ENCODE data around the gene PYGL. TPM values are rescaled to one million over a fixed set of nuclear protein-coding genes. Genes with fewer than 3 reads are reported as not detected.

PYGL gene
- 10 to 100 TPM; 17.8 to 24.8 (median 22.4) TPM for total RNA-seq

DNA sequence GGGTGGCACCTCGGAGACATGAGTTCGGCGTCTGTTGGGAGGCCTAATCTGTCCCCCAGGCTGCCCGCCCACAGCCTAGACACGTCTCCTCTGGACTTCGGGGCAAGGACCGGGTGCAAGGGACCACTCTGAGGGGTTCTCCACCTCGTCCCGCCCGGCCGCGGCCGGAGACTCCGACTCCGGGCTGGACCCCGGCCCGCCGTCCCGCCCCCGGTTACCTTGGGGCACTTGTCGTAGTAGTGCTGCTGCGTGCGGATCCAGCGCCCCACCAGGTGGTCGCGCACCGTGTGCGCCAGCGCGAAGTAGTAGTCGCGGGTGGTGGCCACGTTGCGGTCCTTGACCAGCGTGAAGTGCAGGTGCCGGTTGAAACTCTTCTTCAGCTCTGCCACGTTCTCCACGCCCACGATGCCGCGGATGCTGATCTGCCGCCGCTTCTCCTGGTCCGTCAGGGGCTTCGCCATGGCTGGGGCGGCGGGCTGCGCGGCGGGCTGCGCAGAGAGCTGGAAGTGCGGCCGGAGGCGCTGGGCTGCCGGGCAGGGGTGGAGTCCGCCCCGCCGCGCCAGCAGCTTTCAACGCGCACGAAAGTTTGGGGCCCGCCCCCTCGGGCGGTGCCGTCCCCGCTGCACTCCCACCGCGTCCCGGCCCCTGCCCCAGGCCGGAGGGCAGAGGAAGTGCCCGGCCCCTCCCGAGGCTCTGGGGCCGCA is at the start of gene PYGL:
PYGL (minus strand) TSS at position 541 of the 704 bp plus-strand sequence; CDS start at position 461, 80 bp downstream.
- Histone ChIP-seq H3K4me1 (no peaks in the 10 kb centered on the region), H3K27me3 (no peaks in the 10 kb centered on the region), H3K36me3 (no peaks in the 10 kb centered on the region), H3K9me3 (no peaks in the 10 kb centered on the region), H3K27ac (peak within 1 kb of the TSS in 2 of 3 donors; percentile 72 to 74), H3K4me3 (replicated peaks in 1 of 3) (peak within 1 kb of the TSS; percentile 64 to 88 (median 71))
- WGBS, 2 donors: 0 to 3% methylated on average over 4 to 15 of the region's 74 CpGs
- intact Hi-C loops (cut with DNase I): no loop called here
- DNase-seq: peak; percentile 70 to 73
- TF ChIP-seq POLR2A (IDR thresholded peaks at IDR 0.05): peak in 1 of 2 donors; percentile 84
- TF ChIP-seq, protein P1, sequence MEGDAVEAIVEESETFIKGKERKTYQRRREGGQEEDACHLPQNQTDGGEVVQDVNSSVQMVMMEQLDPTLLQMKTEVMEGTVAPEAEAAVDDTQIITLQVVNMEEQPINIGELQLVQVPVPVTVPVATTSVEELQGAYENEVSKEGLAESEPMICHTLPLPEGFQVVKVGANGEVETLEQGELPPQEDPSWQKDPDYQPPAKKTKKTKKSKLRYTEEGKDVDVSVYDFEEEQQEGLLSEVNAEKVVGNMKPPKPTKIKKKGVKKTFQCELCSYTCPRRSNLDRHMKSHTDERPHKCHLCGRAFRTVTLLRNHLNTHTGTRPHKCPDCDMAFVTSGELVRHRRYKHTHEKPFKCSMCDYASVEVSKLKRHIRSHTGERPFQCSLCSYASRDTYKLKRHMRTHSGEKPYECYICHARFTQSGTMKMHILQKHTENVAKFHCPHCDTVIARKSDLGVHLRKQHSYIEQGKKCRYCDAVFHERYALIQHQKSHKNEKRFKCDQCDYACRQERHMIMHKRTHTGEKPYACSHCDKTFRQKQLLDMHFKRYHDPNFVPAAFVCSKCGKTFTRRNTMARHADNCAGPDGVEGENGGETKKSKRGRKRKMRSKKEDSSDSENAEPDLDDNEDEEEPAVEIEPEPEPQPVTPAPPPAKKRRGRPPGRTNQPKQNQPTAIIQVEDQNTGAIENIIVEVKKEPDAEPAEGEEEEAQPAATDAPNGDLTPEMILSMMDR (IDR thresholded peaks at IDR 0.05): no peak

DNA sequence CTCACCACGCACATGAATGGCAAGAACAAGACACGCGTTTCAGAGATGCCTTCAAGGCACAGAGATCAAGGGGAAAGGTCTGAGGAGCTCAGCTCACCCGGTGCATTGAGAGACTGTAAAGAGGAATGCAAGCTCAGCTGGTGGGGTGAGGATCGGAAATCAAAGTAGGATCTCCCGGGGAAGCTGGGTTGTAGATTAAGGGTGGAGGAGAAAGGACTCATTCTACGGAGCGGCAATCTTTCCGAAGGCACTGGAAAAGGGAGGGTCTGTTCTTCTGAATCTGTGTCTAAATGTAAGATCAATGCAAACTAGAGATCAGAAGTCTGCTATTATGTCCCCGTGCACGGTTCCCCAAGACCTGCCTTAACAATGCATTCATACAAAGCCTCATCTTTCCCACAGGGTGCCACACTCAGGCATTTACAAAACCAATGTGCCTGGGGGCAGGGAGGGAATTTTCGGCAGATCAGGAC is 41.6 kb upstream of the PYGL start:
- intact Hi-C loops (cut with DNase I): no loop called here
- H3K36me3 ChIP-seq: no peaks in the 10 kb centered on the region
- 59% methylated on average over 12 of the region's 12 CpGs for WGBS, 2 donors

DNA sequence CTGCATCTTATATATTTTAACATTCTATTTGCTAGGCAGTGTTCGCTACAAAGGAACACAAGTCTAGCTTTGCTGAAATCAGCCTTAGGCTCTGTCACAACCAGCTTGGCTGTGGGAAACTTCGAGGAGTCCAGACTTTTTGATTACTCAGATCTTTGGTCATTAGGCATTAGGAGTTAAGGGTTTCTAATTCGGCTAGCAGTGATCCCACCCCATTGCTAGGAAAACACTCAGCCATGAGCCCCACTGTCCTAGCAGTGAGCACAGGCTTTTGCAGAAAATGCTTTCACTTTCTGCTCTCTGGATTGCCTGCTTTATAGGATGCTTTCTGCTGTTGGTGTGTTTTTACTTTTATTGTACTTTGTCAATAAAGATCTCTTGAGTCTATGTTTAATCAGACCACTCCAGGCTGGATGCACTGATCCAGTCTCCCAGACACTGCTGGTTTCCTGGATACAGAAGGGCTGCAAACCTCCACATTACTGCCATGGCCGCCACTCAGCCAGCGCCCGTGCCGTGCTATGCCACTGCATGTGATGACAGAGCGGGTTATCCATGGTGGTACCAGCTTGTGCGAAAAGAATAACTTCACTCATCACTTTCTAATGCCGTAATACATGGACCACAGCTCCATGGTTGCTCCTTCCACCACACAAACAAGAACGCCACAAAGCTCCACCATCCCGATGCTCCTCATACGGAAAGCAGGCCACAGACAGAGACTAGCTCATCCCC is 41.0 kb upstream of the PYGL start:
- no peaks in the 10 kb centered on the region for H3K27me3 ChIP-seq
- no peak overlapping the region for H3K27ac ChIP-seq
- no peaks in the 10 kb centered on the region for H3K9me3 ChIP-seq
- 87% methylated on average over 13 of the region's 13 CpGs for WGBS, 2 donors
- intact Hi-C loops (cut with DNase I): no loop called here
- TF ChIP-seq, protein P1 (IDR thresholded peaks at IDR 0.05): no peak
- no peak for TF ChIP-seq POLR2A (IDR thresholded peaks at IDR 0.05)
- no peaks in the 10 kb centered on the region for H3K4me1 ChIP-seq
- H3K36me3 ChIP-seq: no peaks in the 10 kb centered on the region
- no peak overlapping the region for H3K4me3 ChIP-seq (replicated peaks in 1 of 3)
- no peak for DNase-seq

More for the DNA sequence above, 41.6 kb upstream of the PYGL start:
- no peak overlapping the region for H3K4me3 ChIP-seq (replicated peaks in 1 of 3)
- H3K9me3 ChIP-seq: no peaks in the 10 kb centered on the region
- TF ChIP-seq POLR2A (IDR thresholded peaks at IDR 0.05): no peak
- TF ChIP-seq, protein P1 (IDR thresholded peaks at IDR 0.05): no peak
- H3K27me3 ChIP-seq: no peaks in the 10 kb centered on the region
- no peak for DNase-seq
- H3K27ac ChIP-seq: no peak overlapping the region
- H3K4me1 ChIP-seq: no peaks in the 10 kb centered on the region

DNA sequence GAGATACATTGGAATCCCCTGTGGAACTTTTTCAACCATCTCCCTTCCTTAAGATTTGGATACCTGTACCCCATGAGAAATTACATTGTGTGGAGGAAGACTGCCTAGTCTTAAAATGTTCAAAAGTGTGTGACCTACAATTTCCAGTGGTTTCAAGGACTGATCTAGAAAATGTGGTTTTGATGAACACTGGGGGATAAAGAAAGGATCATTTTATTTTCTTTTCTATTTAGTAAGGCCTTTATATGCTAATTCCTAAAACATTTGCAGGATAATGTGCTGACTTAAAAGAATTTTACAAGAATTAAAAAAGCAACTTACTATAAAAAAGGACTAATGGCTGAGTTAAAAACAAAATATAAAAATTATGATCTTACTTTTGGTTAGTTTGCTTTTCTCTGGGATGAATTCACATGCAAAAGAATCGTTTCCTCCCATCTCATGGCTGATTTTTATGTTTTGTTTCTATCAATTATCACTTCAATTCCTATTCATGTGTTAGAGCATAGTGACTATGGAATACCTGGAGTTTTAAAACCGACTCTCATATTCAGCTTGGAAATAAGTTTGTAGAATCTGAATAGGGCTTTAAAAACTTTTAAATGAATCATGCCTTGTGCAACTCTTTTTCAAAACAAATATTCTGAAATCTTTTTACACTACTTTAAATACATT is 39.9 kb upstream of the PYGL start:
- intact Hi-C loops (cut with DNase I): no loop called here
- H3K4me1 ChIP-seq: no peaks in the 10 kb centered on the region
- no peaks in the 10 kb centered on the region for H3K9me3 ChIP-seq
- no peak for DNase-seq
- H3K4me3 ChIP-seq (replicated peaks in 1 of 3): no peak overlapping the region
- TF ChIP-seq, protein P1 (IDR thresholded peaks at IDR 0.05): no peak
- TF ChIP-seq POLR2A (IDR thresholded peaks at IDR 0.05): no peak
- 78 to 80% methylated on average over 2 of the region's 2 CpGs for WGBS, 2 donors
- no peak overlapping the region for H3K27ac ChIP-seq
- H3K27me3 ChIP-seq: no peaks in the 10 kb centered on the region
- H3K36me3 ChIP-seq: no peaks in the 10 kb centered on the region
